ENCODE measurements around the gene UNK. TPM values are rescaled to one million over a fixed set of nuclear protein-coding genes. Genes with fewer than 3 reads are reported as not detected.
A peak's percentile ranks its signal among the peaks of the same experiment; 100 is the strongest.

Gene UNK
- total and polyA plus RNA-seq, 2 of the 13 experiments (the other 11 are each of a cell fraction or from before 2014, with no cell fraction given) = 31.6 to 33.0 TPM

DNA sequence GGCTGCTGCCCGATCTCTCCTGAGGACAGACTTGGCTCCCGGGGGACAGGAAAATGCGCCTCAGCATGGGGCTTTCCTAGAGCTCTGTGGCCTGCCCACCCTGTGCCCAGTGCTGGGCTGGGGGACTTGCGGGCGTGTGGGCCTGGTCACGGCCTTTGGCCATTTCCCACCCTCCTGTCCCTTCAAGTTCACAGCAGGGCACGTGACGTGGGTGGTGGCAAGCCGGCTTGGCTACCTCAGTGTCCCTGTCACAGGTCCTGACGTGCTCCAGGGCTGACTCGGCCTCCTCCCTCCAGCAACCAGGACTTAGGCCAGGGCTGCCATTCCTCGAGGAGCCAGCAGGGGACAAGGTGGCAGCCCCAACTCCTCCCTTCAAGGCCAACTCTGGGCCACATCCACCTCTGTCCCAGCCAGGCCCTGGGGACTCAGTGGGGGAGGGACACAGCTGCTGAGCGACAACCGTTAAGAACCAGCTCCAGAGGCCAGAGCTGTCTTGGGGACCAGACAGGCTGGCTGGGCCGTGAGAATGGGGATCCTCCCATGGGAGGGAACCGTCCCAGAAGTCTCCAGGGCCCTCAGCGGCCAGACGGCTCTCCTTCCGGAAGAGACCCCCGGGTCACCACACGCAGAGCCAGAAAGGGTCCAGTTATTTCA is 60.6 kb downstream of the UNK start (continued):
- peak; percentile 30; the same call in 1 of the 2 replicates for TF ChIP-seq SOX5 (CRISPR knock-in tag; IDR thresholded peaks at IDR 0.05; ENCODE audit: borderline replicate concordance)
- TF ChIP-seq, protein P1, sequence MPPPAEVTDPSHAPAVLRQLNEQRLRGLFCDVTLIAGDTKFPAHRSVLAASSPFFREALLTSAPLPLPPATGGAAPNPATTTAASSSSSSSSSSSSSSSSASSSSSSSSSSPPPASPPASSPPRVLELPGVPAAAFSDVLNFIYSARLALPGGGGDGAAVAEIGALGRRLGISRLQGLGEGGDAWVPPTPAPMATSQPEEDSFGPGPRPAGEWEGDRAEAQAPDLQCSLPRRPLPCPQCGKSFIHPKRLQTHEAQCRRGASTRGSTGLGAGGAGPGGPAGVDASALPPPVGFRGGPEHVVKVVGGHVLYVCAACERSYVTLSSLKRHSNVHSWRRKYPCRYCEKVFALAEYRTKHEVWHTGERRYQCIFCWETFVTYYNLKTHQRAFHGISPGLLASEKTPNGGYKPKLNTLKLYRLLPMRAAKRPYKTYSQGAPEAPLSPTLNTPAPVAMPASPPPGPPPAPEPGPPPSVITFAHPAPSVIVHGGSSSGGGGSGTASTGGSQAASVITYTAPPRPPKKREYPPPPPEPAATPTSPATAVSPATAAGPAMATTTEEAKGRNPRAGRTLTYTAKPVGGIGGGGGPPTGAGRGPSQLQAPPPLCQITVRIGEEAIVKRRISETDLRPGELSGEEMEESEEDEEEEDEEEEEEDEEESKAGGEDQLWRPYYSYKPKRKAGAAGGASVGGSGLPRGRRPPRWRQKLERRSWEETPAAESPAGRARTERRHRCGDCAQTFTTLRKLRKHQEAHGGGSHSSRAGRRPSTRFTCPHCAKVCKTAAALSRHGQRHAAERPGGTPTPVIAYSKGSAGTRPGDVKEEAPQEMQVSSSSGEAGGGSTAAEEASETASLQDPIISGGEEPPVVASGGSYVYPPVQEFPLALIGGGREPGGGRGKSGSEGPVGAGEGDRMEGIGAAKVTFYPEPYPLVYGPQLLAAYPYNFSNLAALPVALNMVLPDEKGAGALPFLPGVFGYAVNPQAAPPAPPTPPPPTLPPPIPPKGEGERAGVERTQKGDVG (CRISPR knock-in tag; IDR thresholded peaks at IDR 0.05; ENCODE audit: borderline replicate concordance) = 0 out of 2 replicates have a peak, but pooled peaks have one; percentile 48
- TF ChIP-seq ZNF747 (CRISPR knock-in tag; IDR thresholded peaks at IDR 0.05; ENCODE audit: borderline replicate concordance) = no peak; the same call in 1 of the 2 replicates
- TF ChIP-seq ZSCAN20 (CRISPR knock-in tag; IDR thresholded peaks at IDR 0.05; ENCODE audit: borderline replicate concordance) = no peak
- TF ChIP-seq, protein P2, sequence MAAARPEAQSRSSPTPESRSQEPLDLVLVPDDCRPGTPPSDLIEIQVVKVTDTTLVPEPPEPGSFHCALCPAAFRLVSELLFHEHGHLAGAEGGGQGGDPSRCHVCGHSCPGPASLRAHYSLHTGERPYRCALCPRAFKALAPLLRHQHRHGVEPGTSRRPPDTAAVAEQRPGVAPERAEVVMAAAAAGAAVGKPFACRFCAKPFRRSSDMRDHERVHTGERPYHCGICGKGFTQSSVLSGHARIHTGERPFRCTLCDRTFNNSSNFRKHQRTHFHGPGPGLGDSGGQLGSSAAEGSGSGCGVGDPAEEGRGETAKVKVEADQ (CRISPR knock-in tag; IDR thresholded peaks at IDR 0.05; ENCODE audit: borderline replicate concordance) = no peak
- no peak for TF ChIP-seq NFIC (IDR thresholded peaks at IDR 0.05; ENCODE audit: low read length)
- peak; percentile 90 for TF ChIP-seq CTCF (CRISPR knock-in tag; IDR thresholded peaks at IDR 0.05)
- no peak for TF ChIP-seq MXD1 (CRISPR knock-in tag; IDR thresholded peaks at IDR 0.05)
- peak; percentile 57 for TF ChIP-seq MED1 (CRISPR knock-in tag; IDR thresholded peaks at IDR 0.05)
- TF ChIP-seq PBX3 (CRISPR knock-in tag; IDR thresholded peaks at IDR 0.05; ENCODE audit: borderline replicate concordance) = no peak
- peak; percentile 90; the same call in 1 of the 2 replicates for TF ChIP-seq ZNF614 (CRISPR knock-in tag; IDR thresholded peaks at IDR 0.05; ENCODE audit: borderline replicate concordance)
- no peak for TF ChIP-seq PHF20 (CRISPR knock-in tag; IDR thresholded peaks at IDR 0.05)
- TF ChIP-seq ZNF660 (CRISPR knock-in tag; IDR thresholded peaks at IDR 0.05; ENCODE audit: borderline replicate concordance, low read depth) = no peak
- no peak for TF ChIP-seq SMAD9 (CRISPR knock-in tag; IDR thresholded peaks at IDR 0.05)
- TF ChIP-seq ATF6 (CRISPR knock-in tag; conservative IDR thresholded peaks at IDR 0.05) = no peak

All from HepG2 (cell line).